ENCODE data around the gene PAFAH1B2. TPM values are rescaled to one million over a fixed set of nuclear protein-coding genes. Genes with fewer than 3 reads are reported as not detected.

Gene PAFAH1B2
- total RNA-seq, 2 experiments from 2014 or later: 59.9 to 62.8 TPM

GRCh38 chr11:117170210-117170609 lies 26.1 kb downstream of the PAFAH1B2 start:
- no TSS peak for BruUV-seq (replicated peaks)
- CTCF ChIA-PET (ENCODE audit: unreplicated experiment): no interaction called here
- Histone ChIP-seq H2AFZ (ENCODE audit: low read length) (no peak overlapping the region), H3K4me2 (ENCODE audit: low read length) (no peak overlapping the region), H3K9me2 (ENCODE audit: insufficient read depth, low read length) (no peaks in the 10 kb centered on the region), H3K9me3 (ENCODE audit: low read length) (no peaks in the 10 kb centered on the region), H3K27ac (ENCODE audit: low read depth, low read length, poor library complexity, severe bottlenecking) (no peak overlapping the region), H4K20me1 (ENCODE audit: insufficient read depth, low read length) (no peaks in the 10 kb centered on the region), H3K4me3 (ENCODE audit: low read depth, low read length, poor library complexity, severe bottlenecking) (no peak overlapping the region), H3K36me3 (ENCODE audit: insufficient read depth, low read length) (peaks cover 76% of the 10 kb centered on the region), H3K79me2 (ENCODE audit: insufficient read depth, low read depth, low read length) (no peaks in the 10 kb centered on the region), H3K4me1 (ENCODE audit: insufficient read depth, low read length, poor library complexity, severe bottlenecking) (no peaks in the 10 kb centered on the region)
- POLR2A ChIA-PET: interaction anchor here (0.7 to 2.6 kb wide), 5 partner anchors 8 to 154 kb away, joined by 3 to 9 read pairs (median 6); partner anchors contain the start of gene SIDT2
- intact Hi-C loops (cut with micrococcal nuclease; ENCODE audit: unreplicated experiment): no loop called here
- no peak for DNase-seq (ENCODE audit: low spot score)
- TF ChIP-seq EZH2phosphoT487 (IDR thresholded peaks at IDR 0.05; ENCODE audit: borderline replicate concordance, low read depth, low read length): no peak
- TF ChIP-seq CTCF (conservative IDR thresholded peaks at IDR 0.05; ENCODE audit: low read length): no peak

DNA sequence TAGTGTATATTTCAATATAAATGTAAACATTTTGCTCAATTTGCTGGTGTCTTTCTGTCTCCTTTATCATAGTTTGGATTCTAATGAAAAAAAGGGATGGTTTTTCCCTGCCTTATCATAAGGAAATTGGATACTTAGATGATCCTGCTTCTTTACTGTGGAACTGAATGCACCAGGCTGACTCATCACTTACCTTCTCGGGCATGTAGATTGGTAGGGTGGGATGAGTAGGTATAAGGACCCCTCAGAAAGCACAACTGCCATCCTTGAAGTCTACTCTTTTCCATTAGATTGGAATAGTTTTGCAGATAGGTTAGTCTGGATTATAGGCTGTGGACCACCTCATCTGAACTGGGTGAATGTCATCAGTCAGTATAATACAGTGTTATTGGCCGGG lies 26.9 kb downstream of the PAFAH1B2 start:
- CTCF ChIA-PET (ENCODE audit: unreplicated experiment): no interaction called here
- DNase-seq (ENCODE audit: low spot score): no peak
- Histone ChIP-seq H3K9me3 (ENCODE audit: low read length) (no peaks in the 10 kb centered on the region), H2AFZ (ENCODE audit: low read length) (no peak overlapping the region), H3K4me2 (ENCODE audit: low read length) (no peak overlapping the region), H4K20me1 (ENCODE audit: insufficient read depth, low read length) (no peaks in the 10 kb centered on the region), H3K9me2 (ENCODE audit: insufficient read depth, low read length) (no peaks in the 10 kb centered on the region), H3K4me3 (ENCODE audit: low read depth, low read length, poor library complexity, severe bottlenecking) (no peak overlapping the region), H3K4me1 (ENCODE audit: insufficient read depth, low read length, poor library complexity, severe bottlenecking) (no peaks in the 10 kb centered on the region), H3K27ac (ENCODE audit: low read depth, low read length, poor library complexity, severe bottlenecking) (no peak overlapping the region), H3K36me3 (ENCODE audit: insufficient read depth, low read length) (peaks cover 69% of the 10 kb centered on the region), H3K79me2 (ENCODE audit: insufficient read depth, low read depth, low read length) (no peaks in the 10 kb centered on the region)
- BruUV-seq (replicated peaks): no TSS peak
- intact Hi-C loops (cut with micrococcal nuclease; ENCODE audit: unreplicated experiment): no loop called here
- no peak for TF ChIP-seq CTCF (conservative IDR thresholded peaks at IDR 0.05; ENCODE audit: low read length)
- TF ChIP-seq EZH2phosphoT487 (IDR thresholded peaks at IDR 0.05; ENCODE audit: borderline replicate concordance, low read depth, low read length): no peak
- POLR2A ChIA-PET: interaction anchor here (0.7 to 2.6 kb wide), 3 partner anchors 9 to 153 kb away, joined by 3 to 9 read pairs (median 9); no protein-coding TSS in a partner anchor

GRCh38 chr11:117171404-117172061 lies 27.4 kb downstream of the PAFAH1B2 start:
- intact Hi-C loops (cut with micrococcal nuclease; ENCODE audit: unreplicated experiment): no loop called here
- Histone ChIP-seq H3K4me1 (ENCODE audit: insufficient read depth, low read length, poor library complexity, severe bottlenecking) (no peaks in the 10 kb centered on the region), H3K4me2 (ENCODE audit: low read length) (no peak overlapping the region), H4K20me1 (ENCODE audit: insufficient read depth, low read length) (no peaks in the 10 kb centered on the region), H3K4me3 (ENCODE audit: low read depth, low read length, poor library complexity, severe bottlenecking) (no peak overlapping the region), H3K79me2 (ENCODE audit: insufficient read depth, low read depth, low read length) (no peaks in the 10 kb centered on the region), H3K9me3 (ENCODE audit: low read length) (no peaks in the 10 kb centered on the region), H2AFZ (ENCODE audit: low read length) (no peak overlapping the region), H3K9me2 (ENCODE audit: insufficient read depth, low read length) (no peaks in the 10 kb centered on the region), H3K27ac (ENCODE audit: low read depth, low read length, poor library complexity, severe bottlenecking) (no peak overlapping the region), H3K36me3 (ENCODE audit: insufficient read depth, low read length) (peaks cover 63% of the 10 kb centered on the region)
- TF ChIP-seq EZH2phosphoT487 (IDR thresholded peaks at IDR 0.05; ENCODE audit: borderline replicate concordance, low read depth, low read length): no peak
- no peak for TF ChIP-seq CTCF (conservative IDR thresholded peaks at IDR 0.05; ENCODE audit: low read length)
- DNase-seq (ENCODE audit: low spot score): no peak
- ChIA-PET POLR2A (interaction anchor here (0.7 to 2.6 kb wide), 3 partner anchors 9 to 403 kb away, joined by 3 to 9 read pairs (median 9); no protein-coding TSS in a partner anchor), CTCF (ENCODE audit: unreplicated experiment) (no interaction called here)
- BruUV-seq (replicated peaks): no TSS peak

Measured in OCI-LY7 (cell line).